HG03558 (cell line): ENCODE results near the gene CDH18.

ENCODE experiments used
- ATAC-seq: cut with Tn5 transposase; IDR thresholded peaks from one replicate; pipeline ENCODE4 v1.9.1; 2021; ENCODE audit warnings: moderate number of reproducible peaks; ENCODE audit not compliant: unreplicated experiment; ENCODE audit errors: extremely low read depth

CDH18 gene, protein sequence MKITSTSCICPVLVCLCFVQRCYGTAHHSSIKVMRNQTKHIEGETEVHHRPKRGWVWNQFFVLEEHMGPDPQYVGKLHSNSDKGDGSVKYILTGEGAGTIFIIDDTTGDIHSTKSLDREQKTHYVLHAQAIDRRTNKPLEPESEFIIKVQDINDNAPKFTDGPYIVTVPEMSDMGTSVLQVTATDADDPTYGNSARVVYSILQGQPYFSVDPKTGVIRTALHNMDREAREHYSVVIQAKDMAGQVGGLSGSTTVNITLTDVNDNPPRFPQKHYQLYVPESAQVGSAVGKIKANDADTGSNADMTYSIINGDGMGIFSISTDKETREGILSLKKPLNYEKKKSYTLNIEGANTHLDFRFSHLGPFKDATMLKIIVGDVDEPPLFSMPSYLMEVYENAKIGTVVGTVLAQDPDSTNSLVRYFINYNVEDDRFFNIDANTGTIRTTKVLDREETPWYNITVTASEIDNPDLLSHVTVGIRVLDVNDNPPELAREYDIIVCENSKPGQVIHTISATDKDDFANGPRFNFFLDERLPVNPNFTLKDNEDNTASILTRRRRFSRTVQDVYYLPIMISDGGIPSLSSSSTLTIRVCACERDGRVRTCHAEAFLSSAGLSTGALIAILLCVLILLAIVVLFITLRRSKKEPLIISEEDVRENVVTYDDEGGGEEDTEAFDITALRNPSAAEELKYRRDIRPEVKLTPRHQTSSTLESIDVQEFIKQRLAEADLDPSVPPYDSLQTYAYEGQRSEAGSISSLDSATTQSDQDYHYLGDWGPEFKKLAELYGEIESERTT

DNA sequence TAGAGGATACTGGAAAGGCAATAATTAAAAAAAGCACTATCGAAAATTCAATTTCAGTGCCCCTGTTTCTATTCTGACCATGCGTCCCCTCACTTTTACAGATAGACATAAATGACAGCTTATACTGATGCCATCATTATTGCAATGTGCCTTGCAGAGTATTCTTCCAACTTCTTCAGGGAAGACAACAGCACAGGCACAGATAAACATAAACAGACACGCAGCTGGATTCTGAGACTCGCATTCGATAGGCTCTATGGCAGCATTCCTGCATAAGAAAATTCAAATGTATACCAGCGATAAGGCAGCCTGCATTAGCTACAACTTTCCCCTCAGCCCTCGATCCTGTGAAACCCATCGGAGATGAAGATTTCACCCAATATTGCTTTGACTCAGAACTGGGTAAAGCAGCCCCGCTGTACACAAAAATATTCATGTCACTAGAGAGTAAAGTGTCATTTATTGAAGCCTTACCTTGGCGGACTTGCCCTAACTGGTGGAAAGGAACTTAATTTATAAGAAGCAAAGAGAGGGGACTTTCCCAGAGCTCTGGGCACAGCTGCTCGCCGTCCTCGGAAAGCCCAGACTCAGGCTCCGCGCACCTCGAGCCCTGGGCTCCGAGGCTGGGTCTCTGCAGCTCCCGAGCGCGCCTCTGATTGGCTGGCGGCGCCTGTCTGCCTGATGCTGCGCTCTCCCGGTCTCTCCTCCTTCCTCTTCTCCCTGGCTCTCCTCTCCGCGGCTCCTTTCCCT lies at the start of gene CDH18:
Gene CDH18 (minus strand): TSS at position 589 of the 750 bp plus-strand sequence. CDS start 149,214 bp downstream, outside the sequence.
- no peak for ATAC-seq

DNA sequence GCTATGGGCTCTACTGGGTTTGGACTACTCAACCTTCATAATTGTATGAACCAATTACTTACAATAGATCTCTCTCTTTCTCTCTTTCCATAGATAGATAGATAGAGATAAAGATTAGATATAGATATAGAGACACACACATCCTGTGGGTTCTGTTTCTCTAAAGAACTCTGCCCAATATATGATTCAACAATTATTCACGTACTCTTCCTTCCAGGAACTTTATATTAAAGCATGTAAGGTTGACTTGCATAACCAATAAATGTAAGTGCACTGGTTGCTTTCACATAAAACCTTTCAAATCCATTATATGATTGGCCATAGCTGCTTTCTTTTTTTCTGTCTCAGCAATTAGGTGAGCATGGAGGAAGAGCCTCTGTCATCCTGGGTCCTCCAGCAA lies 46.7 kb upstream of the CDH18 start:
- ATAC-seq, result no peak

DNA sequence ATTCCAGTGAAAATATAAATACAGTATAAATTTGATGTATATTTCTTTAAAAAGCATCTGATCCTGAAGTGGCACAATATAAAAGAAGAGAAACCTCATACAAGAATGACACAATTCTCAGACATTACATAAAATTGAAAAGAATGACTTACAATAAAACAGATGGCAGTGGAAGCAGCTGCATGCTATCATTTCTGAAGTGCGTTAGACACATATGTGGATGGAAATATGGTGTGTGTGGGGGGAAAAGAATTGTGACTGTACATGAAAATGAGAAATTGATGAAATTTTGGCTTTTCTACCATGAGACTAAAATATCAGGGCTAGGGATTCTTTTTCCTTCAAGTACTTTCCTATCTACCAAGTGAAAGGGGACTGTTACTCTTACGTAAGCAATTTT lies 45.9 kb upstream of the CDH18 start:
- no peak for ATAC-seq

DNA sequence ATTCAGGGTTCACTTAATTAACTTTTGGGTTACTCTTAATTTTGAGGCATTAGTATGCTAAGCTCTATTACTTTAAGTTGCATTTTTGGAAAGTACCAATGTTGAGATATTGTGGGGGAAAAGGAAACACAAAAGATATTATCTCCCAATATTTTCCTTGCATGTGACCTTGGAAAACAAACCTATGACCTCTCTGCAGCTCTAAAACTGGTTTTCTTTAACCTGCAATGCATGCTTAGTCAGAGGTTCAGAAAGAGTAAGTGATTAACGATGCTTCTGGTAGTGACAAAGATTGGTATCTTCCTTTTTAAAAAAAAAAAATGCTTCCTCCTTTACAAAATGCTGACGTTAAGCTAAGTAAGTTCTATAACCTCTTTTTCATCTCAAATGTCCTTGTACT lies 44.9 kb upstream of the CDH18 start:
- no peak for ATAC-seq

DNA sequence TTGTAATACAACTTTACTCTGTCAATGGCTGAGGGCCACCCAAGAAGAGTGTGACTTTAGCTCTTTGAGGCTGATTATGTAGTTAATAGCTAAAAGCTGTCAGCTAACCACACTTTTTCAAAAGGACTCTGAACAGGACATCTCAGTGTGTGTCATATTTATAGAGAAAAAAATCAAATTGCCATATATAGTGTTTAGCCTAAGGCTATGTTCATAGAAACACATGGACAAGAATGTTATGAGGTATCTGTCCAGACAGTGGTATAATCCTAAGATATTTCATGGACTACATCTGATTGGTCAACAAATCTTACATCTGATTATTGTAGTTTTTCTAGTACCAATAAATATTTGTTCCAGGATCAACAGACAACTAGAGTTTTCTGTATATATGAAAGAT lies 42.1 kb upstream of the CDH18 start:
- ATAC-seq, result no peak

DNA sequence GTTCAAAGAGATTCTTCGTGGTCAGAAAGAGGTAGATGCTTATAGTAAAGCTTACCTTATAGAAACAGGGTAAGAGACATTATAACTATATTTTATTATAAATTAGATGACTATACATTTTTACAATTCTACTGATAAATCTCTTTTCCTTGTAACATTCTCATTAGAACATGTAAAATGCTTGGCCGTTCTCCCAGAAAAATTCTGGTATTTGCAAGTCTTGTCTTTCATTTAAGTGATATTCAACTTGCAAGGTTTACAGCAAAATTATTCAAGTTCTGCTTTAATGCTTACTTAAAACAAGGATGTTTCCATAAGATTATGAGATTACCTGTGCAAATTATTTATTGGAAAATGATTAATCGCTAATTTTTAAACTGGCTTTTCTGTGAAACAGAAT lies 41.3 kb upstream of the CDH18 start:
- ATAC-seq, result no peak

DNA sequence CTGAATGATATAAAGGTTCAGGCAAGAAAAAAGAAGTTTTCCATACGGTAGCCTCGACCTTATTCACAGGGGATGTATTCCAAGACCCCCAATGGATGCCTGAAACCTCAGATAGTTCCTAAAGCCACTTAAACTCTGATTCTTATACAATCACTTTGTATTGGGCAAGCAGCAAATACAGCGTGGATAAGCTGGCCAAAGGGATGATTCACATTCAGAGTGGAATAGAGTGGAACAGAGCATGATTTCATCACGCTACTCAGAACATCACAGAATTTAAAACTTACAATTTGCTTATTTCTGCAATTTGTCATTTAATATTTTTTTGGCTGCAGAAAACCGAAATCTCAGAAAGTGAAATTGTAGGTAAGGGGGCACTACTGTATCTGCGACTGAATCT lies 40.5 kb upstream of the CDH18 start:
- ATAC-seq, result no peak

DNA sequence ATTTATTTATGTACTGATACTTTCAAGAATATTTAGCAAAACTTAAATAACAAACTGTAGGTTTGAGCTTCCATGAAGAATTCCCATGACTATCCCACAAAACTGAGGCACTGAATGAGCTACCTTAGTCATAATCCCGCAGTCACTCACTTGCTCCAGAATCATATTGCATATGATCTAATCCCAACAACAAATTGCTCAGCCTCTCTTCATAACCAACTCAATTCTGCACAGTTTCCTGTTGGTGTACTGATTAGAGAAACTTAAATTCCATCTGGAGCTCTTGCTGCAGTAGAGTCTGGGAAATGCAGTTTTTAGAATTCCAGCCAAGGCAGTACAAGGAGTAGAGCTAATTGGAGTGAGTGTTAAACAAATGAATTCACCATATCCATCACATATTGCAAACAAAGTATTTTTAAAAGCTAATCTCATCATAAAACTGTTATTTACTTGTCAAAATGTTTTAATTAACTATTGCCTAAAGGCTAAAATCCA lies 35.7 kb upstream of the CDH18 start:
- ATAC-seq, result no peak

DNA sequence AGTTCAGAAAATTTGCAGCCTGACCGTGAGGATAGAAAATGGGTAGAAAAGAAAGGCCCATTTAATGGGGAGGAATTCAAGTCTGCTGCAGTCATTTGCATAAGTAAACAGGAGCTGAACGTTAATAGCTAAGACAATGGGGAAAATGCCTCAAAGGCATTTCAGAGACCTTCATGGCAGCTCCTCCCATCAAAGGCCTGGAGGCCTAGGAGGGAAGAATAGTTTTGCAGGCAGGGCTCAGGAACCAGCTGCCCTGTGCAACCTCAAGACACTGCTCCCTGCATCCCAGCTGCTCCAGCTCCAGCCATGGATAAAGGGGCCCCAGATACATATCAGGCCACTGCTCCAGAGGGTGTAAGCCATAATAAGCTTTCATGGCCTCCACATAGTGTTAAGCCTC lies 32.2 kb upstream of the CDH18 start:
- no peak for ATAC-seq

DNA sequence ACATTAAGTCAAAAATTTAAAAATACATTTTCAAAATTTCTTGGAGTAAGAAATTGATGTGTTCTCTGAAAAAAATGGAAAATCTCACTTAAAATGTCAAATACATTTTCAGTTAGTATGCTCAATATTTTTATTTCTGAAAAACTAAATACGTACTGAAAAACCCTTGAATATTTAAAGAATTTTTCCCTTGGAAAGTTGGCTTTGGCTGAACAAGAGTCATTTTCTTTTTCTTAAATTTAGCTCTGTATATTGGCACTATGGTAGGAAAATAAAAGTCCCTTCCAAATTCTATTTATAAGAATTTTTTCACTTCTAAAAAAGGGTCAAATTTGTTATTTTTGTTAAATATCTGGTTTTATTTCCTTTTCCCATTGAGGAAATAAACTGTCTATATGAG lies 29.0 kb upstream of the CDH18 start:
- no peak for ATAC-seq

DNA sequence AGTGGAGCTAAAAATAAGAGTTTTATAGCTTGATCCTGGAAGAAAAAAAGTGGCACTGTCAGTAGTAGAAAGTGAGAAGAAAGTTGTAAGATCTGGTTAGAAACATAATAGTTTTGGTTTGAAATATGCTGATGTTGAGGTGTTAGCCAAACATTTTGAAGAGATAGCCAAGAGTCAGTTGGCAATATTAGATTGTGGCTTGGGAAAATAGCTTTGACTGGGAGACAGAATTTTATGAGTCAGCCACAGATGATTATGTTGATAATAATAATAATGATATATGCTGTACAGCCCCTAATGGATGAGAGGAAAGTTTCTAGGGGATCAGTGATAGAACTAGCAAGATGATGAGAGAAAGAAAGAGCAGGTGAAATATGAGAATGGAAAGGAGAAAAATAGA lies 12.4 kb upstream of the CDH18 start:
- no peak for ATAC-seq

DNA sequence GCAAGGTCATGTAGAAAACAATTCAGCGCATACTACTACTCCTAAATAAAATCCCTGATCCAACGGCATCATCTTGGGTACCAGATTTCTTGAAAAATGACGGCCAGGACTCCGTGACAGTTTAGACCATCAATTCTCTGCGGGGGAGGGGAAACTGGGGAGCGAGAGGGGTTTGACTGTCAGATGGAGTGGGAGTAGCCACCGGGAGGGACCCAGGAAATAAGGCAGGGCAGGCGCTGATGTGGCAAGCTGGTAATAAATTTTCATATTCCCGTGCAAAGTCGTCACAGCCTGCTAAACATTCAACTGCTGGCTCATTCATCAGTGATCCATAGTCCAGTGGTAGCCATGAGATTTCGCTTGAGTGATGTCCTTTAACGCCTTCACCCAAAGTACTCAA lies 457 bp upstream of the CDH18 start:
- no peak for ATAC-seq

DNA sequence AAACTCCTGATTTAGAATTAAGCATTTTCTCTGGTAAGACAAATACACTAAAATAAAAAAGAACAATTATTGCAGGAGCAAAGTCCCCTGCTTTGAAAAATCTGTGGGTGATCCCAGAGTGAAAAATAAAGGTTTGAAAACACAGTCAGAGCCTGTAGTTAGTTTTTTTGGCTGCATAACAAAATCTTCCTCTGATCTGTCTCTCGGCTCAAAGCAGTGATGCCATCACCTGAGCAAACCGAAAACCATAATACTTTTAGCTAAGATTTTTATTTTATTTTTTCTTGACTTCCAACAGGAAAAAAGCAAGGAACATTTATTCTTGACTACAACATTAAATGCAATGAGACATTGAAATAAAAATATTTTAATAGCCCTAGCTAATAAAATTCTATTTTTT lies 1.2 kb downstream of the CDH18 start:
- no peak for ATAC-seq

DNA sequence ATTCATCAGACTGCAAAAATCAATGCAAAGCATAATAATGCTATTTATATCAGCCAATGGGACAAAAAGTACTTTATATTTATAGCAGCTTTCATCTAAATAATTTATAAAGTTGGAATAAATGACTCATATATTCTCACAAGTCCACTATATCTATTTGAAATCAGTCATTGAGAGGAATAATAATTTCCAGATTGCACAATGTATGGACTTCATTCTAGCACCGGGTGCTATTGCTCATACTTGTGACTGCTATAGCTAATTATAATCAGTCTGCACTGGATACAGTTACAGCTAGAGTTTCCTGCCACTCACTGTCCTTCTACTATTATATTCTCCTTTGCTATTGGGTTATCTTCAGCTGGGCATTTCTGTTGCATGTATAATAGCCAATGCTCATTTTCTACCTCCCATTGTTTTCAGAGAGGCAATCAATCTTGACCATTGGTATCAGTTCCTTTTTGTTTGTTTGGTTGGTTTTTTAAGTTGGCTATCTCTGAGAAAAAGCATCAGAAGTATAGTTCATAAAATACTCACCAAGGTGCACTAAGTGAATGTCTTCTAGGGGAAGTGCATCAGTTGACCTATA lies 1.9 kb downstream of the CDH18 start:
- ATAC-seq, result no peak

DNA sequence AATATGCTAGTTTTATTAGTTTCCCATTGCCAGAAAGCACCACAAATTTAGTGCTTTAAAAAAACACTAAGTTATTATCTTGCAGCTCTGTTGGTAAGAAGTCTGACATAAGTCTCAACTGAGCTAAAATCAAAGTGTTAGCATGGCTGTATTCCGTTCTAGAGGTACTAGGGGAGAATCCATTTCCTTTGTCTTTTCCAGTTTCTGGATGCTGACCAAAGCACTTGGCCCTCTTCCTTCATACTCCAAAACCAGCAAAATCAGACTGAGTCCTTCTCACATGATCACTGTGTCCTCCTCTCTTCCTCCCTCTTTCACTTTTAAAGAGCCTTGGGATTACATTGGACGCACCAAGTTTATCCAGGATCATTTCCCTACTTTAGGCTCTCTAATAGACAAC lies 9.5 kb downstream of the CDH18 start:
- ATAC-seq, result no peak

DNA sequence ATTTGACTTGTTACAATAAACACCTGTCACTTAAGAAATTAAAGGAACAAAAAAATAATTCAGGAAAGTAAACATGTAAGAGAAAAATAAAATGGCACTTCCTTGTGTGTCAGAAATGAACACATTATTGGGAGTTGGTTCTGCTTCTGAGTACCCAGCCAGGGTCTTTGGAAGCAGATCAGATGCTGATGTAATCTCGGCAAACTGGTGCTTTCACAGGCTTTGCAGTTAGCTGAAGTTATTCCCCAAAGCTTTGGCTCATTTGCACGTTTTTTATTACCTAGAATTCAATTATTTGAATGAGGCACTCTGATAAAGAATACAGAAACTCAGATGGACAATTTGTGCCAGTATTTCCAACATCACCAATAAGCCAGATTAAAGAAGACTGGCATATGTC lies 10.9 kb downstream of the CDH18 start:
- no peak for ATAC-seq

DNA sequence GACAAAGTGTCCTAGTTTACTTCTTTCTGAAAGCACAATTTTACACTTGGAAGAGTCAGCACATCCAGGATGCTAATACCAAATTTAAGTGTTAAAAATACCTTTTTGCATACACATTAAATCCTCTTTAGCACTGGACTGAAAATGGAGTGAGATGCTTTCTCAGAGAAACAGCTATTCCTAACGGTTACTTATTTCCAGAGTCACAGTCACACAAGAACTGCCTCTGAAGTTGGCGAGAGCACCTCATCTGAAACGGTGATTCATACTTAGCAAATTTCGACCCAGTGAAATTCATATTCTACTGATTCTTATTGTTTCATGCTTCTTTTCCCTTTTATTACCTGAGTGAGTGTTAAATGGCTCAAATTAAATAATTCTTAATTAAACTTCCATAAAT lies 12.2 kb downstream of the CDH18 start:
- ATAC-seq, result no peak

DNA sequence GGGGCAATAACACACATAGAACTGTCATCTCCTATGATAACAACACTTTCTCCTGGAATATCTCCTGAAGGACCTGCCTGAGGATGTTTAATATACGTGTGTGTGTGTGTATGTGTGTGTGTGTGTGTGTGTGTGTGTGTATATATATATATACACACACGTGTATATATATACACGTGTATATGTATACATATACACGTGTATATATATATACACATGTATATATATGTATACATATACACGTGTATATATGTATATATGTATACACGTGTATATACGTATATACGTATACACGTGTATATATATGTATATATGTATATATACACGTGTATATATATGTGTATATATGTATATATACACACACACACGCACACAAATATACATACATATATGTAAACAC lies 27.5 kb downstream of the CDH18 start:
- no peak for ATAC-seq

DNA sequence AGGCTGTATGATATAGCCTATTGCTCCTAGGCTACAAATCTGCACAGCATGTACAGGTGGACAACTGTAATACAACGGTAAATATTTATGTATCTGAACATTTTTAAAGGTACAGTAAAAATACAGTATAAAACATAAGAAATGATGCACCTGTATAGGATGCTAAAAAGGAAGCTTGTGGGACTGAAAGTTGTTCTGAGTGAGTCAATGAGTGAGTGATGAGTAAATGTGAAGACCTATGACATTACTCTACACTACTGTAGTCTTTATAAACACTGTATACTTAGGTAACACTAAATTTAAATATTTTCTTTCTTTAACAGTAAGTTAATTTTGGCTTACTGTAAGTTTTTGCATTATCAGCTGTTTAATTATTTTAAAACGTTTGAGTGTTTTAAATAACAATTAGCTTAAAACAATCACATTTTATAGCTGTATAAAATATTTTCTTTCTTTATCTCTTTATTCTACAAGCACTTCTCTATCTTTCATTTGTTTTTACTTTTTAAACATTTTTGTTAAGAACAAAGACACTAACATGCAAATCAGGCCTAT lies 28.1 kb downstream of the CDH18 start:
- no peak for ATAC-seq

DNA sequence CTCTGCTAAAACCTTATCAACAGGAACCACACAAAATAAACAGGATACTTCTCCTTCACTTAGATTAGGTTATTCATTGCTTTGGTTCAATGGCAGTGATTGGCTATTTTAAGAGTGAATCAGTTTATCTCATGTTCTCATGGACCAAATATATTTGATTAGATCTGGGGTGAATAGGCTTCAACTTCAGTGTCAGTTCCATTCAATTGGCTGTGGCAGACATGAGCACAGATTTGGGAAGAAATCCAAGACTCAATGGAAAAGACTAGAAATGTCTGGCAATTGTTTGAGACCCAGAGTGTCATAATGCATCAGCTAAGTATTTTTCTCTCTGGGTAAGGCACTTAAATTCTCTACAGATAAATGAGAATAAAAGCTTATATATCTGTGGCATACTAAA lies 37.1 kb downstream of the CDH18 start:
- no peak for ATAC-seq
